Right atrium auricular region (tissue), 2 donors: Measurements from ENCODE around the gene FNDC3A. TPM values are rescaled to one million over a fixed set of nuclear protein-coding genes. Genes with fewer than 3 reads are reported as not detected.
A peak's percentile ranks its signal among the peaks of the same experiment; 100 is the strongest.

ENCODE experiments used
- DNase-seq: peaks from one replicate; pipeline ENCODE4 v3.0.0-alpha.2; 2019; ENCODE audit warnings: low spot score
- H3K27ac ChIP-seq, 2 donors: fragments of 200-600 bp; sonication (generic); 1 replicate in 1 of 2; 2 replicates in 1 of 2; pipeline ENCODE4 v1.5.1; 2016 to 2019
- H3K27me3 ChIP-seq, 2 donors: fragments of 200-600 bp; sonication (generic); one replicate each; pipeline versions ENCODE4 v1.5.1 to v1.6.0; 2017 to 2019
- H3K36me3 ChIP-seq: fragments of 200-600 bp; sonication (generic); one replicate; pipeline ENCODE4 v1.5.1; 2016
- H3K4me1 ChIP-seq, 2 donors: fragments of 200-600 bp; sonication (generic); one replicate each; pipeline versions ENCODE4 v1.5.1 to v1.6.0; 2017 to 2019
- H3K4me3 ChIP-seq, 2 donors: fragments of 200-600 bp; sonication (generic); 1 replicate in 1 of 2; 2 replicates in 1 of 2; pipeline ENCODE4 v1.5.1; 2017 to 2019; ENCODE audit warnings: mild to moderate bottlenecking in 1 of 2, moderate library complexity in 1 of 2
- H3K9me3 ChIP-seq, 2 donors: fragments of 200-600 bp; sonication (generic); one replicate each; pipeline ENCODE4 v1.5.1; 2019
- total RNA-seq, 2 donors: library from RNA; depleted of rRNA; stranded (reverse); fragments of >200 nt; gene quantifications; one replicate each; pipeline ENCODE4 v1.1.0, GENCODE V29; 2016
- TF ChIP-seq, protein P1 (sequence below), 2 donors: fragments of 200-600 bp; sonication (generic); IDR thresholded peaks; one replicate each; pipeline ENCODE4 v1.5.1; 2019; ENCODE audit warnings: antibody characterized with exemption in 2 of 2

Gene FNDC3A
- total RNA-seq, 2 donors from 2014 or later, result 22.7 to 29.4 TPM

- H3K9me3 ChIP-seq, result no peaks in the 10 kb centered on the region
These were observed 122.5 kb downstream of the FNDC3A start for GRCh38 chr13:49098198-49098597.

GRCh38 chr13:49098771-49099512 is 123.2 kb downstream of the FNDC3A start:
- Histone ChIP-seq H3K36me3 (no peaks in the 10 kb centered on the region), H3K4me1 (peaks cover 0 to 42% of the 10 kb centered on the region in 2 donors), H3K27me3 (no peaks in the 10 kb centered on the region), H3K9me3 (no peaks in the 10 kb centered on the region), H3K4me3 (no peak overlapping the region), H3K27ac (peak overlapping the region; percentile 58 to 76)
- TF ChIP-seq, protein P1, sequence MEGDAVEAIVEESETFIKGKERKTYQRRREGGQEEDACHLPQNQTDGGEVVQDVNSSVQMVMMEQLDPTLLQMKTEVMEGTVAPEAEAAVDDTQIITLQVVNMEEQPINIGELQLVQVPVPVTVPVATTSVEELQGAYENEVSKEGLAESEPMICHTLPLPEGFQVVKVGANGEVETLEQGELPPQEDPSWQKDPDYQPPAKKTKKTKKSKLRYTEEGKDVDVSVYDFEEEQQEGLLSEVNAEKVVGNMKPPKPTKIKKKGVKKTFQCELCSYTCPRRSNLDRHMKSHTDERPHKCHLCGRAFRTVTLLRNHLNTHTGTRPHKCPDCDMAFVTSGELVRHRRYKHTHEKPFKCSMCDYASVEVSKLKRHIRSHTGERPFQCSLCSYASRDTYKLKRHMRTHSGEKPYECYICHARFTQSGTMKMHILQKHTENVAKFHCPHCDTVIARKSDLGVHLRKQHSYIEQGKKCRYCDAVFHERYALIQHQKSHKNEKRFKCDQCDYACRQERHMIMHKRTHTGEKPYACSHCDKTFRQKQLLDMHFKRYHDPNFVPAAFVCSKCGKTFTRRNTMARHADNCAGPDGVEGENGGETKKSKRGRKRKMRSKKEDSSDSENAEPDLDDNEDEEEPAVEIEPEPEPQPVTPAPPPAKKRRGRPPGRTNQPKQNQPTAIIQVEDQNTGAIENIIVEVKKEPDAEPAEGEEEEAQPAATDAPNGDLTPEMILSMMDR (IDR thresholded peaks at IDR 0.05), result peak in 1 of 2 donors; percentile 67
- DNase-seq, result no peak

More at GRCh38 chr13:49098198-49098597, 122.5 kb downstream of the FNDC3A start:
- Histone ChIP-seq H3K27me3 (no peaks in the 10 kb centered on the region), H3K36me3 (no peaks in the 10 kb centered on the region), H3K4me1 (peaks cover 0 to 42% of the 10 kb centered on the region in 2 donors), H3K27ac (peak overlapping the region; percentile 58 to 76), H3K4me3 (no peak overlapping the region)
- TF ChIP-seq, protein P1 (IDR thresholded peaks at IDR 0.05), result no peak
- DNase-seq, result no peak

- H3K4me1 ChIP-seq, result peaks cover 0 to 42% of the 10 kb centered on the region in 2 donors
- peak overlapping the region in 1 of 2 donors; percentile 58 for H3K27ac ChIP-seq
- TF ChIP-seq, protein P1 (IDR thresholded peaks at IDR 0.05), result no peak
These were observed 123.8 kb downstream of the FNDC3A start for GRCh38 chr13:49099513-49099877.

GRCh38 chr13:49100637-49101570 is 125.2 kb downstream of the FNDC3A start:
- H3K27me3 ChIP-seq, result no peaks in the 10 kb centered on the region
- no peak for DNase-seq

More at GRCh38 chr13:49099513-49099877, 123.8 kb downstream of the FNDC3A start:
- Histone ChIP-seq H3K27me3 (no peaks in the 10 kb centered on the region), H3K9me3 (no peaks in the 10 kb centered on the region), H3K36me3 (no peaks in the 10 kb centered on the region), H3K4me3 (no peak overlapping the region)
- DNase-seq, result no peak

GRCh38 chr13:49108196-49108595 is 132.5 kb downstream of the FNDC3A start:
- Histone ChIP-seq H3K36me3 (no peaks in the 10 kb centered on the region), H3K27me3 (no peaks in the 10 kb centered on the region), H3K4me3 (no peak overlapping the region), H3K27ac (no peak overlapping the region), H3K4me1 (peaks cover 0 to 32% of the 10 kb centered on the region in 2 donors), H3K9me3 (no peaks in the 10 kb centered on the region)
- TF ChIP-seq, protein P1 (IDR thresholded peaks at IDR 0.05), result no peak
- DNase-seq, result no peak

More at GRCh38 chr13:49100637-49101570, 125.2 kb downstream of the FNDC3A start:
- Histone ChIP-seq H3K9me3 (no peaks in the 10 kb centered on the region), H3K27ac (no peak overlapping the region), H3K36me3 (no peaks in the 10 kb centered on the region), H3K4me3 (no peak overlapping the region), H3K4me1 (peaks cover 0 to 39% of the 10 kb centered on the region in 2 donors)
- TF ChIP-seq, protein P1 (IDR thresholded peaks at IDR 0.05), result no peak
